ENCODE measurements around the gene PTPN4. TPM values are rescaled to one million over a fixed set of nuclear protein-coding genes. Genes with fewer than 3 reads are reported as not detected.
A peak's percentile ranks its signal among the peaks of the same experiment; 100 is the strongest.

PTPN4 gene
- total RNA-seq, 1 experiment from 2014 or later = 42.2 TPM

GRCh38 chr2:119826370-119826961 is 66.7 kb downstream of the PTPN4 start:
- Histone ChIP-seq H3K4me1 (ENCODE audit: insufficient read depth, low read length, poor library complexity, severe bottlenecking) (peaks cover 12% of the 10 kb centered on the region), H3K36me3 (ENCODE audit: insufficient read depth, low read length, poor library complexity, severe bottlenecking) (no peaks in the 10 kb centered on the region), H3K9me3 (ENCODE audit: low read depth, low read length, poor library complexity, severe bottlenecking) (no peaks in the 10 kb centered on the region), H3K4me3 (ENCODE audit: low read depth, low read length, poor library complexity, severe bottlenecking) (no peak overlapping the region), H3K27me3 (replicated peaks; ENCODE audit: insufficient read depth, low read depth, low read length, poor library complexity) (no peaks in the 10 kb centered on the region), H3K27ac (ENCODE audit: low read depth, low read length, poor library complexity, severe bottlenecking) (peak overlapping the region; percentile 0)
- intact Hi-C loops (cut with micrococcal nuclease; ENCODE audit: unreplicated experiment) = loop anchor here (1.0 to 10.0 kb wide), 2 partner anchors 73 to 348 kb away; no protein-coding TSS in a partner anchor
- peak; percentile 81 for TF ChIP-seq CTCF (conservative IDR thresholded peaks at IDR 0.05; ENCODE audit: low read depth, low read length)
- TF ChIP-seq EZH2 (IDR thresholded peaks at IDR 0.05; ENCODE audit: borderline replicate concordance, low read depth, low read length, poor library complexity, severe bottlenecking) = no peak
- no TSS peak for BruUV-seq (replicated peaks)
- peak; percentile 84 for DNase-seq (ENCODE audit: low spot score)
- CTCF ChIA-PET = interaction anchor here (0.6 kb wide), 1 partner anchor 14 kb away, joined by 3 read pairs; no protein-coding TSS in a partner anchor
- POLR2A ChIA-PET (ENCODE audit: low non-redundant PET) = no interaction called here

- ChIA-PET CTCF (no interaction called here), POLR2A (ENCODE audit: low non-redundant PET) (no interaction called here)
- intact Hi-C loops (cut with micrococcal nuclease; ENCODE audit: unreplicated experiment) = loop anchor here (10.0 kb wide), 1 partner anchor 347 kb away; no protein-coding TSS in a partner anchor
- Histone ChIP-seq H3K9me3 (ENCODE audit: low read depth, low read length, poor library complexity, severe bottlenecking) (no peaks in the 10 kb centered on the region), H3K4me1 (ENCODE audit: insufficient read depth, low read length, poor library complexity, severe bottlenecking) (peaks cover 10% of the 10 kb centered on the region), H3K36me3 (ENCODE audit: insufficient read depth, low read length, poor library complexity, severe bottlenecking) (no peaks in the 10 kb centered on the region), H3K27ac (ENCODE audit: low read depth, low read length, poor library complexity, severe bottlenecking) (no peak overlapping the region), H3K4me3 (ENCODE audit: low read depth, low read length, poor library complexity, severe bottlenecking) (no peak overlapping the region), H3K27me3 (replicated peaks; ENCODE audit: insufficient read depth, low read depth, low read length, poor library complexity) (no peaks in the 10 kb centered on the region)
- BruUV-seq (replicated peaks) = no TSS peak
- DNase-seq (ENCODE audit: low spot score) = no peak
- TF ChIP-seq EZH2 (IDR thresholded peaks at IDR 0.05; ENCODE audit: borderline replicate concordance, low read depth, low read length, poor library complexity, severe bottlenecking) (no peak), CTCF (conservative IDR thresholded peaks at IDR 0.05; ENCODE audit: low read depth, low read length) (no peak)
Measured at GRCh38 chr2:119827866-119828507, 68.3 kb downstream of the PTPN4 start.

DNA sequence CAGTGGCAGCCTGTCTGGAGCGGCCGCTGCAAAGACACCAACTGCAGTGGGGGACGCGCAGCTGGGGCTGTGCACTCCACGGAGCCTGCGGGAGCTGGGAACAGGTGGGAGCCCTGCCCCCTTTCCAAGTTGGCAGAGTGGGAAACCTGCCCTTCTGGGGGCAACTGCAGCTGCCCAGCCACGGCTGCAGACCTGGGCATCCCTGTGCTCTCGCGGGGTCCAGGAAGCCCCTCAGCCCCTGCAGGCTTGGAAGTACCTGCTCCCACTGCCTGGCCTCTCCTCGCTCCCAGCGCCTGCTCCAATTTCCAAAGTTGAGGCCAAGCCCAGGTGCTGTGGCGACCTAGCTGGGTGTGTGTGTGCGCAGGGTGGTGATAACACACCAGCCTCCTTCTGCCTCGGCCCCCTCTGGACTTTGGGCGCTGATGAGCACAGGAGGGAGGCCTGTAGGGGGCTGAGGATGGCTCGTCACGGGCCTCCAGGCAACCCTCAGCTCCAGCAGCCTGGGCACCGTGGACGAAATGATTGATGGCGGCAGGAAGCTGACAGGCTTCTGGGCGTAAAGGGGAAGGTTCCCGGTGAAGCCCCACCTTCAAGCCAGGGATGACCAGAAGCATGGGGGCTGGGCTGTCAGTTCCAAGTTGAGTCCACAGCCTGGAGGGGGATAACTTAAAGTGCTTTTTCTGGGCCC is 76.9 kb downstream of the PTPN4 start:
- Histone ChIP-seq H3K9me3 (ENCODE audit: low read depth, low read length, poor library complexity, severe bottlenecking) (no peaks in the 10 kb centered on the region), H3K4me3 (ENCODE audit: low read depth, low read length, poor library complexity, severe bottlenecking) (no peak overlapping the region), H3K36me3 (ENCODE audit: insufficient read depth, low read length, poor library complexity, severe bottlenecking) (no peaks in the 10 kb centered on the region), H3K27me3 (replicated peaks; ENCODE audit: insufficient read depth, low read depth, low read length, poor library complexity) (no peaks in the 10 kb centered on the region), H3K4me1 (ENCODE audit: insufficient read depth, low read length, poor library complexity, severe bottlenecking) (peaks cover 7% of the 10 kb centered on the region), H3K27ac (ENCODE audit: low read depth, low read length, poor library complexity, severe bottlenecking) (no peak overlapping the region)
- CTCF ChIA-PET = no interaction called here
- POLR2A ChIA-PET (ENCODE audit: low non-redundant PET) = no interaction called here
- TF ChIP-seq EZH2 (IDR thresholded peaks at IDR 0.05; ENCODE audit: borderline replicate concordance, low read depth, low read length, poor library complexity, severe bottlenecking) (no peak), CTCF (conservative IDR thresholded peaks at IDR 0.05; ENCODE audit: low read depth, low read length) (no peak)
- DNase-seq (ENCODE audit: low spot score) = no peak
- no TSS peak for BruUV-seq (replicated peaks)
- intact Hi-C loops (cut with micrococcal nuclease; ENCODE audit: unreplicated experiment) = no loop called here

All from A673 (cell line).